ENCODE data around the gene LHPP. TPM values are rescaled to one million over a fixed set of nuclear protein-coding genes. Genes with fewer than 3 reads are reported as not detected.

The LHPP gene
- total RNA-seq, 1 donor from 2014 or later: 15.3 TPM

DNA sequence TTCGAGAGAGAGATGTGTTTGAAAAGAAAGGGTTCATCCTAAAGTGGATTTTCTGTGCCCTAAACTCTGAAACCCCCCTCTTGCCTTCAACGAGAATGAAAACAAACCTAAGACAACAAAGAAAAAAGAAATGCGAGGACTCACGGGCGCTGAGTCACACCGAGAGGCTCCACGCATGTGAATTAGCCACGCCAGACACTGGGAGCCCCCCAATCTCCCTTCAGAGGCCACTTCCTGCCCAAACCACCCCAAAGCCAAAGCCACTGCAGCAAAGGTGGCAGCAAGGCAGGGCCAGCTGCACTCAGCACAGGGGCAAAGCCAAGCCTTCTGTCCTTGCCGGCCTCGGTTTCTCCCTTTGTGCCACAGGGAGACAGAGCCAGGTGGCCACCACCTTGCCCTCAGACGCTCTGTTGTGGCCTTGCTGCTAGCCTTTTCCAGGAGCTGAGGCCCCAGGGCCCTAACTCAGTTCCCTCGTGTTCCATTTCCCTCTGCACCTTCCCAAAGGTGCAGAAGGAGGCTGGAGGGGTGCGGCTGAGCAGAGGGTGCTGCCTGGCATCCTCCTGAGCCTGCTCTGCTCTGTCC, 189.3 kb downstream of the LHPP start:
- H3K27me3 Mint-ChIP-seq (ENCODE audit: low read depth): no peaks in the 10 kb centered on the region
- H3K4me3 Mint-ChIP-seq (ENCODE audit: unreplicated experiment): no peak overlapping the region
- TF ChIP-seq, protein P1, sequence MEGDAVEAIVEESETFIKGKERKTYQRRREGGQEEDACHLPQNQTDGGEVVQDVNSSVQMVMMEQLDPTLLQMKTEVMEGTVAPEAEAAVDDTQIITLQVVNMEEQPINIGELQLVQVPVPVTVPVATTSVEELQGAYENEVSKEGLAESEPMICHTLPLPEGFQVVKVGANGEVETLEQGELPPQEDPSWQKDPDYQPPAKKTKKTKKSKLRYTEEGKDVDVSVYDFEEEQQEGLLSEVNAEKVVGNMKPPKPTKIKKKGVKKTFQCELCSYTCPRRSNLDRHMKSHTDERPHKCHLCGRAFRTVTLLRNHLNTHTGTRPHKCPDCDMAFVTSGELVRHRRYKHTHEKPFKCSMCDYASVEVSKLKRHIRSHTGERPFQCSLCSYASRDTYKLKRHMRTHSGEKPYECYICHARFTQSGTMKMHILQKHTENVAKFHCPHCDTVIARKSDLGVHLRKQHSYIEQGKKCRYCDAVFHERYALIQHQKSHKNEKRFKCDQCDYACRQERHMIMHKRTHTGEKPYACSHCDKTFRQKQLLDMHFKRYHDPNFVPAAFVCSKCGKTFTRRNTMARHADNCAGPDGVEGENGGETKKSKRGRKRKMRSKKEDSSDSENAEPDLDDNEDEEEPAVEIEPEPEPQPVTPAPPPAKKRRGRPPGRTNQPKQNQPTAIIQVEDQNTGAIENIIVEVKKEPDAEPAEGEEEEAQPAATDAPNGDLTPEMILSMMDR (IDR thresholded peaks at IDR 0.05): no peak
- no peak for DNase-seq (ENCODE audit: low spot score)
- H3K36me3 Mint-ChIP-seq (ENCODE audit: low read depth): no peaks in the 10 kb centered on the region
- H3K4me1 Mint-ChIP-seq (ENCODE audit: low read depth): peaks cover 28% of the 10 kb centered on the region
- H3K9me3 Mint-ChIP-seq (ENCODE audit: low read depth): no peaks in the 10 kb centered on the region
- H3K27ac Mint-ChIP-seq (ENCODE audit: unreplicated experiment): no peak overlapping the region

DNA sequence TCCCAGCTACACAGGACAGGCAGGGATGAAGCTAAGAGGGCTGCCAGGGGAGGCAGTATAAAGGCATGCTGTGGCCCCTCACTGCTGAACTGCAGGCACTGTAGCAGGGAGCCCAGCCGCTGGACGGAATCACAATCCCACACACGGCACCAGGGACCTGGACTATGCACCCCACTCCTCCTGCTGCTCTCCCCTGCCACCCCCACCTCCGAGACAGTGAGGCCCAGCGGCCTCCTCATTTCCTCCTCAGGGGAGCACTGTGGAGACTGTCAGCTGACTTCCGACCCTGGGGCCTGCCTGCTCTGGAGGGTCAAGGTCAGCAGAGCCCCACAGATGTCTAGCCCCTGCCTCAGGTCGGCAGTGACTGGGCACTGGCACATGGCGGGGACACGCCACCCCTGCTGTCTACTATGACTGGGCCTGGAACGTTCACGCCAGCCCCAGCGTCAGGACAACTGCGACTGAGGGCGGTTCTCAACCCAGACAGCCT, 189.8 kb downstream of the LHPP start:
- DNase-seq (ENCODE audit: low spot score): no peak
- TF ChIP-seq, protein P1 (IDR thresholded peaks at IDR 0.05): no peak
- no peaks in the 10 kb centered on the region for H3K36me3 Mint-ChIP-seq (ENCODE audit: low read depth)
- no peak overlapping the region for H3K4me3 Mint-ChIP-seq (ENCODE audit: unreplicated experiment)
- H3K4me1 Mint-ChIP-seq (ENCODE audit: low read depth): peaks cover 27% of the 10 kb centered on the region
- H3K27me3 Mint-ChIP-seq (ENCODE audit: low read depth): no peaks in the 10 kb centered on the region
- H3K27ac Mint-ChIP-seq (ENCODE audit: unreplicated experiment): no peak overlapping the region
- H3K9me3 Mint-ChIP-seq (ENCODE audit: low read depth): no peaks in the 10 kb centered on the region

DNA sequence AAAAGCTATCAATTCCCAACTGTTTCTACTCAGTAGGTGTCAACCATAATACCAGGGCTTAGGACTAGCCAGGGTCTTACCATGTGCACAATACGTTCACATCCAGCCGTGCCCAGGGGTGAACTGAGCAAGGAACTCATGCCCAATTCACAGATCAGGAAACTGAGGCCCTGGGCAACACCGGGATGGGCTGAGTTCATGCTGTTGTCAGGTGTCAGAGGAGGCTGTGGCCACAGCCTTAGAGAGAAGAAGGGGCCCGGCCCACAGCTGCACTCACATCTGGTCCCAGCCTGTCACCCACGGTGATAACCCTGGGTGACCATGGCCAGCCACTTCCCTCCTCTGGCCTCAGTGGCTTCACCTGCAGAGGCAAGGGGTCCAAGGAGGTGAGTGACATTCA, 190.6 kb downstream of the LHPP start:
- Mint-ChIP-seq H3K9me3 (ENCODE audit: low read depth) (no peaks in the 10 kb centered on the region), H3K36me3 (ENCODE audit: low read depth) (no peaks in the 10 kb centered on the region), H3K4me3 (ENCODE audit: unreplicated experiment) (no peak overlapping the region), H3K27ac (ENCODE audit: unreplicated experiment) (no peak overlapping the region), H3K27me3 (ENCODE audit: low read depth) (no peaks in the 10 kb centered on the region), H3K4me1 (ENCODE audit: low read depth) (peaks cover 22% of the 10 kb centered on the region)
- no peak for DNase-seq (ENCODE audit: low spot score)
- TF ChIP-seq, protein P1 (IDR thresholded peaks at IDR 0.05): no peak

DNA sequence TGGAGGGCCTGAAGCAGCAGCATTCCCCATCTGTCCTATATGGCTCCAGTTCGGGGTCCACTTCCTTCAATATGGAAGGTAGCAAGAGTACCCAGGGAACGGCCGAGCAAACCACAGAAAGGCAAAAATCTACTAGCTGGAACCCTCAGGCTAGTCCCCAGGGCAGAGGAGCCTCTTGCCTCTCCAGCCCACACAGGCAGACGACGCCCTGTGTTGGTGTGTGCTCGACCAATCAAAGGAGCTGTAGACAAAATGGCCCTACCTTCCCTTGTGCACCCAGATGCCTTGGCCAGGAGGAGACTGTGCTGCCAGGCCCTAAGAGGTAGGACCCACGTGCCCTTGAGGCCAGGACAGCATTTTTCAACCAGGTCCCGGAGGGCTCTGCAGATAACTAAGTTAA, 191.1 kb downstream of the LHPP start:
- H3K27ac Mint-ChIP-seq (ENCODE audit: unreplicated experiment): no peak overlapping the region
- no peaks in the 10 kb centered on the region for H3K36me3 Mint-ChIP-seq (ENCODE audit: low read depth)
- TF ChIP-seq, protein P1 (IDR thresholded peaks at IDR 0.05): no peak
- H3K4me3 Mint-ChIP-seq (ENCODE audit: unreplicated experiment): no peak overlapping the region
- H3K4me1 Mint-ChIP-seq (ENCODE audit: low read depth): peaks cover 21% of the 10 kb centered on the region
- DNase-seq (ENCODE audit: low spot score): no peak
- no peaks in the 10 kb centered on the region for H3K27me3 Mint-ChIP-seq (ENCODE audit: low read depth)
- no peaks in the 10 kb centered on the region for H3K9me3 Mint-ChIP-seq (ENCODE audit: low read depth)

DNA sequence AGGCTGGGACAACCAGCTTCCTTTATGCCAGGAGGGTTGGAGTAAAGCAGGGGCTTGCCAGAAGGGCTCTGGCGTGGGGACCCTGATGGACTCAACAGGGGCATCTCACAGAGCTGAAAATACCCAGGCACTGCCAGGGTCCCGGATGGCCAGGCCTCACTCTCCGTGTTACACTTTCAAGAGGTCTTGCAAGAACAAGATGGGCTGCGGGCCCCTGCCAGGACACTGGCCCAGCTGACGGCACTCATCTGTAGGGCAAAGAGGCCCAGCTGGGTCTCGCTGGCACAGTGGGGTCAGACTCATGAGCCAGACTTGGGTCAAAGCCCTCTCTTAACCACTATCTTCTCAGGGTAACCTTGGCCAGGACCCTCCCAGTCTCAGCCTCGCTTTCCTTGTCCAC, 191.7 kb downstream of the LHPP start:
- TF ChIP-seq, protein P1 (IDR thresholded peaks at IDR 0.05): no peak
- no peaks in the 10 kb centered on the region for H3K27me3 Mint-ChIP-seq (ENCODE audit: low read depth)
- H3K36me3 Mint-ChIP-seq (ENCODE audit: low read depth): no peaks in the 10 kb centered on the region
- no peak for DNase-seq (ENCODE audit: low spot score)
- H3K27ac Mint-ChIP-seq (ENCODE audit: unreplicated experiment): no peak overlapping the region
- H3K4me3 Mint-ChIP-seq (ENCODE audit: unreplicated experiment): no peak overlapping the region
- peaks cover 19% of the 10 kb centered on the region for H3K4me1 Mint-ChIP-seq (ENCODE audit: low read depth)
- H3K9me3 Mint-ChIP-seq (ENCODE audit: low read depth): no peaks in the 10 kb centered on the region
